ENCODE results near the gene ZNF17.

The ZNF17 gene

DNA sequence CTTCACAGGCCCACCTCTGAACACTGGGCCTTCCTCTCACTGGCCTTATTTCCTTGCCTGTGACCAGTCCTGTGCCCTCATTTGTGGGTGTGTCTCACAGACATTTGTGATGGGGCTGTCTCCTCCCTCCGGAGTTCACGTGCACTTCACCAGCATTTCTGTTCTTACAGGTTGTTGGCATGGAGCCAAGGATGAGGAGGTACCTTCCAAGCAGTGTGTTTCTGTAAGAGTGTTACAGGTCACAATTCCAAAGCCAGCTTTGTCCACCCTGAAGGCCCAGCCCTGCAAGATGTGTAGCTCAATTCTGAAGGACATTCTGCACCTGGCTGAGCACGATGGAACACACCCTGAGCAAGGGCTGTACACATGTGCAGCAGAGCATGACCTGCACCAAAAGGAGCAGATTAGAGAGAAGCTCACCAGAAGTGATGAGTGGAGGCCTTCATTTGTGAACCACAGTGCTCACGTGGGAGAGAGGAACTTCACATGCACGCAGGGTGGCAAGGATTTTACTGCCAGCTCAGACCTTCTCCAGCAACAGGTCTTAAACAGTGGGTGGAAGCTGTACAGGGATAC lies 32.2 kb downstream of the ZNF17 start:
- H3K27ac ChIP-seq: no peak overlapping the region
- no peak overlapping the region for H3K9ac ChIP-seq
- no peaks in the 10 kb centered on the region for H3K4me1 ChIP-seq
- no peak overlapping the region for H3K4me2 ChIP-seq (ENCODE audit: low read length)
- H3K36me3 ChIP-seq (ENCODE audit: control insufficient read depth, insufficient read depth, low read length): no peaks in the 10 kb centered on the region
- H2AFZ ChIP-seq: no peak overlapping the region
- H3K79me2 ChIP-seq: peaks cover 18% of the 10 kb centered on the region
- no peaks in the 10 kb centered on the region for H3K27me3 ChIP-seq (ENCODE audit: control insufficient read depth, insufficient read depth, low read length)
- no peak overlapping the region for H3K4me3 ChIP-seq (ENCODE audit: low read depth, low read length)
- H3K9me3 ChIP-seq (ENCODE audit: control insufficient read depth, low read length): no peaks in the 10 kb centered on the region
- no peak for TF ChIP-seq CTCF (IDR thresholded peaks at IDR 0.05)

GRCh38 chr19:57452307-57452706 lies 41.3 kb downstream of the ZNF17 start:
- no peaks in the 10 kb centered on the region for H3K9me3 ChIP-seq (ENCODE audit: control insufficient read depth, low read length)

DNA sequence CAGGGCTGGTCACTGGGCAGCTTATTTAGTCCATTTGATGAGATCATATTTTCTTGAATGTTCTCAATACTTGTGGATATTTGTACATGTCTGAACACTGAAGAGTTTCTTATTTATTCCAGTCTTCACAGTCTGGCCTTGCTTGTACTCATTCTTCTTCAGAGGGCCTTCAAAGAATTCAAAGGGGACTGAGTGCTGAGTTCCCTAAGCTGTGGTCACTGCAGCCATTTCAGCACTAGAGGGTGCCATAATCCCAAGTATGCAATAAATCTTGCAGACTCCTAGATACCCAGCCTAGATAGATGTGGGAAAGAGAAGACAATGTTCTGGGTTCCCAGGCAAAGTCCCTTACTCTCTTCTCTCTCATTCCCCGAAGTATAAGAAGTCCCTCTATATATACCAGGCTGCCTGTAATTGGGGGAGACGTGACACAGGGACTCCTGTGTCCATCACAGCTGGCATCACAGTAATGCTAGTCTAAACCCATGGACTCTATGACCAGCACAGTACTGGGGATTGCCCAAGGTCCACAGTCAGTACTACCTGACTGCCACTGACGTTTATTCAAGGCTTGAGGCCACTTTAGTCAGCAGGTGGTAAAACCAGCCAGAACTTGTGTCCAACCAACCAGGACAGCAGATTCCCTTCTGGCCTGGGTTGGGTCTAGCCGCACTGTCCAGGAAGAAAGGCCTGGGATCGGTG lies 54.9 kb downstream of the ZNF17 start:
- Histone ChIP-seq H3K4me2 (ENCODE audit: low read length) (no peak overlapping the region), H3K9me3 (ENCODE audit: control insufficient read depth, low read length) (peaks cover 13% of the 10 kb centered on the region), H3K9ac (no peak overlapping the region), H3K4me1 (no peaks in the 10 kb centered on the region), H2AFZ (no peak overlapping the region), H3K4me3 (ENCODE audit: low read depth, low read length) (no peak overlapping the region), H3K27me3 (ENCODE audit: control insufficient read depth, insufficient read depth, low read length) (no peaks in the 10 kb centered on the region), H3K27ac (no peak overlapping the region), H3K36me3 (ENCODE audit: control insufficient read depth, insufficient read depth, low read length) (peaks cover 28% of the 10 kb centered on the region), H3K79me2 (no peaks in the 10 kb centered on the region)
- no peak for TF ChIP-seq CTCF (IDR thresholded peaks at IDR 0.05)

More at GRCh38 chr19:57452307-57452706, 41.3 kb downstream of the ZNF17 start:
- Histone ChIP-seq H3K4me1 (no peaks in the 10 kb centered on the region), H3K9ac (no peak overlapping the region), H3K4me3 (ENCODE audit: low read depth, low read length) (no peak overlapping the region), H3K27ac (no peak overlapping the region), H3K4me2 (ENCODE audit: low read length) (no peak overlapping the region), H2AFZ (no peak overlapping the region), H3K27me3 (ENCODE audit: control insufficient read depth, insufficient read depth, low read length) (no peaks in the 10 kb centered on the region), H3K36me3 (ENCODE audit: control insufficient read depth, insufficient read depth, low read length) (no peaks in the 10 kb centered on the region), H3K79me2 (no peaks in the 10 kb centered on the region)
- no peak for TF ChIP-seq CTCF (IDR thresholded peaks at IDR 0.05)

DNA sequence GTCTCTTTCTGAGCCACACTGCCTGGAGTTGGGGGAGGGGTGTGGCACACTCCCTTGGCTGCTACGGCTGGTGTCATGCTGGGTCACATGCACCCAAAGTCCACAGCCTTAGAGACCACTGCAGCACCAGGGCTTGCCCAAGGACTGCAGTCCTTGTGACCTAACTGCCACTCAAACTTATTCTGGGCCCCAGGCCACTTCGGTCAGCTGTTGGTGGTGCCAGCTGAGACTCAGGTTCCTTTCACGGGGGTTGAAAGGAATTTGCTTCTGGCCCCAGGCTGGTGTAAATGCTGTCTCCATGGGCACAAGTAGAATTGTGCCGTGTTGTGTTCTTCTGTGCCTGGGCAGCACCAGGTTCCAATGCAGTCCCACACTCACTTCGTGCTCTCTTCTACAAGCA lies 55.5 kb downstream of the ZNF17 start:
- H3K79me2 ChIP-seq: no peaks in the 10 kb centered on the region
- no peaks in the 10 kb centered on the region for H3K4me1 ChIP-seq
- H3K27me3 ChIP-seq (ENCODE audit: control insufficient read depth, insufficient read depth, low read length): no peaks in the 10 kb centered on the region
- no peak overlapping the region for H3K9ac ChIP-seq
- H3K9me3 ChIP-seq (ENCODE audit: control insufficient read depth, low read length): peaks cover 13% of the 10 kb centered on the region
- no peak overlapping the region for H3K27ac ChIP-seq
- TF ChIP-seq CTCF (IDR thresholded peaks at IDR 0.05): no peak
- H2AFZ ChIP-seq: no peak overlapping the region
- peaks cover 34% of the 10 kb centered on the region for H3K36me3 ChIP-seq (ENCODE audit: control insufficient read depth, insufficient read depth, low read length)
- H3K4me3 ChIP-seq (ENCODE audit: low read depth, low read length): no peak overlapping the region
- H3K4me2 ChIP-seq (ENCODE audit: low read length): no peak overlapping the region

Data from parathyroid adenoma (tissue), 2 donors.